Rectal smooth muscle tissue (tissue), 1 donor: ENCODE data around the gene SCN11A.

Experiments
- H3K27ac ChIP-seq: one replicate; pipeline ENCODE4 v1.7.0; 2013; ENCODE audit warnings: low read depth, low read length, inconsistent platforms
- H3K27me3 ChIP-seq: one replicate; pipeline ENCODE4 v1.7.0; 2013; ENCODE audit warnings: low read length; ENCODE audit not compliant: control insufficient read depth, insufficient read depth
- H3K36me3 ChIP-seq: one replicate; pipeline ENCODE4 v1.7.0; 2013; ENCODE audit warnings: low read length; ENCODE audit not compliant: control insufficient read depth, insufficient read depth
- H3K4me1 ChIP-seq: one replicate; pipeline ENCODE4 v1.7.0; 2013; ENCODE audit warnings: low read length; ENCODE audit not compliant: control insufficient read depth, insufficient read depth
- H3K4me3 ChIP-seq: one replicate; pipeline ENCODE4 v1.7.0; 2013; ENCODE audit warnings: low read length
- H3K9ac ChIP-seq: one replicate; pipeline ENCODE4 v1.7.0; 2013; ENCODE audit warnings: low read length

The SCN11A gene

DNA sequence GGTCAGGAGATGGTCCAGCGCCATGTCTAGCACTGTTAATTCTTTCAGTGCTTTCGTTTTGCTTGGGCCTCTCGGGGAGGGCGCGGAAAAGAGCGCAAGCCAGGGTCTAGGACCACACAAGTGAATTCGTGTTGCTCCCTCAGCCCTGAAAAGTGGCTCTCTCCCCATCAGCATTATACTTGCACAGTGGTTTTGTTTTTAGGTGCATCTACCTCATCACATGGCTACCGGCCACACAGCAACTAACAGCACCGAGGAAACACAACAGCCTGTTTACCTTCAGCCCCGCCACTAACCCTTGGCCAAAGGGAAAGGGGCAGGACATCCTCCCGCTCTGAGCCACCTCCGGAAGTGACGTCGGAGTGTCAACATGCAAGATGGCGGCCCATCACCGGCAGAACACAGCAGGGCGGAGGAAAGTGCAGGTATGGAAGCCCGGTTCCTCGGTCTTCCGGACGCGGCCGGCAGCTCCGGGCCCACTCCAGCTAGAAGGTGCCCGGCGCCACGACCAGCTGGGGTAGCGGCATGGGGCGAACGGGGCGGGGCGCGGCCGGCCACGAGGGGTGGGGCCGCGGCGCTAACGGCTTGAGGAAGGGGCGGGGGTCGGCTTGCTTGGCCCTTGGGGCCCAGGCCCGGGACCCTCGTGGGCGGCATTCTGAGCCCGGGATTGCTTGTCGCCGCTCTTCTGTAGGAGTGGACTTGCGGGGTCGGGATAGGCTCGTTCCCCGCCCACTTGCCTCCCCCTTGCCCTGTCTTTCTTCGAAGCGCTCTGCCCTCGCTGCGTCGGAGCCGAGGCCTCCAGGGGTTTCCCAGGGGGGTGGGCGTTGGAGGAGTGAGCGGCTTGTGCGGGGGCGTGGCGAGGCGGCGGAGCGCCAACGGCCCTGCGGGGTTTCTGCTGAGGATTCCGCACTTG, at the start of gene SCN11A, which contains the start of gene WDR48:
Gene SCN11A, minus strand, starts transcription at position 296 of the 913 bp plus-strand sequence. CDS start 101,582 bp downstream, outside the sequence.
Gene WDR48, plus strand, starts transcription at position 368 of the 913 bp plus-strand sequence. Its CDS starts 10 bp downstream, at position 378.
- Histone ChIP-seq H3K27me3 (no peaks in the 10 kb centered on the region), H3K4me3 (peak within 1 kb of the TSS; percentile 94), H3K27ac (peak within 1 kb of the TSS; percentile 92), H3K9ac (peak within 1 kb of the TSS; percentile 89), H3K4me1 (peaks cover 2% of the 10 kb centered on the region), H3K36me3 (no peaks in the 10 kb centered on the region)

DNA sequence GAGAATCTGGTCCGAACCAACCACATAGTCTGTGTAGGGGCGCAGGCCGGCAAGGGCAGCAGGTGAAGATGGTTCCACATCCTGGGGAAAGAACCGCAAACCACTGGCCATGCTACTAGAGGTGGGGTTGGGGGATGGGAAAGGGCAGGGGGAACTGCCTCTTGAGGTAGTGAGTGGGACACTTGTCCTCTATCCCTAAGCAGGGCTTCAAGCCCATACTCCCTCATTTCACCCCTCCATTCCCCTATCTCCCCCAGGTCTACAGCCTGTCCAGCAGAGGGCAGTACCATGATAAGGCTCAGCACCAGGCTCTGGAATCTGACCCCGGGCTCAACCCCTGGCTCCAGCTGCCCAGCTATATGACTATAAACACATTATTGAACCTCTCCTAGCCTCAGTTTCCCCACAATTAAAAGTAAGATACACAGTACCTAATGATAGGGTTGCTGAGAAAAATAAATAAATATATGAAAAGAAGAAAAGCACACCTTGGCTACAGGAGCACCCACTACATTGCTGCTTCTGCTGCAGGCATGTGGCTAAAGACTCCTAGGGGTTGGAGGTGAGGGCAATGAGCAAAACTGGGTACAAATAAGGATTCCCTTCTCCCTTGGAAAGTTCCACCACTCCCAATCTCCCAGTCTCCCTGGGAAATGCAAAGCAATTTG, 49.4 kb upstream of the SCN11A start:
- Histone ChIP-seq H3K36me3 (peaks cover 38% of the 10 kb centered on the region), H3K4me3 (no peak overlapping the region), H3K4me1 (peaks cover 3% of the 10 kb centered on the region), H3K27me3 (no peaks in the 10 kb centered on the region), H3K27ac (no peak overlapping the region), H3K9ac (no peak overlapping the region)

DNA sequence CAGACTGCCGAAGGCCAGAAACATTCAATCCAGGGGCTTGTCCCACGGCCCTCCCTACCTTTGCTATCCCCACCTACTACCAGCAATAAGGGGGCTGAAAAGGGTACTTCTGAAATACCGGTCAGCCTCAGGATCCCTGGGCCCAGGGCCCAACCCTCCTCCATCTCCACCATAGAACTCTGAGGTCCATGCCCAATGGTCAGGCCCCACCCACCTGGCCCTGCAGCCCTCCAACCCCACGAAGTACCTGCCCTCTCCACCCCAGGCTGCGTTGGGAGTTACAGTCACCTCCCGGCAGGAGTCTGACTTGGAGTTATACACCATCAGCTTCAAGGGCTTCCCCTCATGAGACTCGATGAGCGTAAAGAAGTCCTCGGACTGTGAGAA, 48.7 kb upstream of the SCN11A start:
- H3K4me3 ChIP-seq = no peak overlapping the region
- no peaks in the 10 kb centered on the region for H3K27me3 ChIP-seq
- H3K36me3 ChIP-seq = peaks cover 38% of the 10 kb centered on the region
- no peak overlapping the region for H3K9ac ChIP-seq
- no peaks in the 10 kb centered on the region for H3K4me1 ChIP-seq
- H3K27ac ChIP-seq = no peak overlapping the region

DNA sequence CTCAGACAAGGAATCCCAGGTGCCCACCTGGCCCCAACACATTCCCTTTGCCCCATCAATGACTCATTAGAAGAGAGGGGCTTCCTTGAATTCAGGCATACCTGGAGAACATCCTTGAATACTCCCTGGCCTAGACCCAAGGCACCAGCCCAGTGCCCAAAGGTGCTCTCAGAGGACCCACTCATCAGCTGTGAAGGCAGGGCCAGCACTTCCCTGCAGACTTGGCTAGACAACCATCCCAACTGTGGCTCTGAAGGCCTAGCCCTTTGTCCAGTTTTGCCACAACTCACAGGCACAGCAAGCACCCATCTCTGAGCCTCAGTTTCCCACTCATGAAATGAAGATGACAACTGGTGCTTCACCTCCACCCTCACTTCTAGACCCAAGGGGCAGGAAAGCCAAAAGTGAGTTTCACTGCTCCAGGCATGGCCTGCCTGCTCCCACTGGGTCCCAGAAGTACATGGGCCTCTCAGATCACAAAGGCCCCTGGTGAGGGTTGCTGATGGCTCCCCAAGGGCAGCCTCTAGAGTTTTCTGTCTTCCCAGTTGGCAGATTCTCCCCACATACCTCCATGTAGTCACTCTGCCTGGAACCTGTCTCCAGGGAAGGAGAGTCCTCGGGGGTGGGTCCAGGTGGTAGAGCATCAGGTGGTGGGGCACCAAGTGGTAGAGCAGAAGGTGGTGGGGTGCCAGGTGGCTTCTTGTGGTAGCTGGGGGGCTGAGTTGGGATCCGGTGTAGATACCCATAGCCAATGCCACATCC, 48.2 kb upstream of the SCN11A start:
- H3K36me3 ChIP-seq = peaks cover 41% of the 10 kb centered on the region

DNA sequence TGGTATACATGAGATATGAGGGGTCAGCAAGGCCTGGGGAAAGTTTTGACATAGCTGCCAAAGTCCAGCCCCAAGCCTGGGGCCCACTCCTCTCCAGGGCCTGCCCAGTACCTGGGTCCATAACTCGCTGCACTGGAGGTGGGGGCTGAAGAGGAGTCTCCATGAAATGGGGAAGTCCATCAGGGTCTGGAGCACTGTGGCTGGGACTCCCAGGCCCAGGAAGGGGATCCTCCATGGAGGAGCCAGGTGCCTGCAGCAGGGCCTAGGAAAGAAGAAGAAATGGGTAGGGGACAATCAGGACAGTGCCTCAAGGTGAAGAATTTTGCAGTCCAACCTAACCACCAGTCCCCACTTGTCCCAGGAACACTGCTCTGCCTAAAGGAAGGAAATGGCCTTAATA, 47.5 kb upstream of the SCN11A start:
- no peaks in the 10 kb centered on the region for H3K4me1 ChIP-seq
- H3K4me3 ChIP-seq = no peak overlapping the region
- no peak overlapping the region for H3K27ac ChIP-seq
- H3K9ac ChIP-seq = no peak overlapping the region
- no peaks in the 10 kb centered on the region for H3K27me3 ChIP-seq
- peaks cover 47% of the 10 kb centered on the region for H3K36me3 ChIP-seq

More for the DNA sequence above, 48.2 kb upstream of the SCN11A start:
- Histone ChIP-seq H3K4me3 (no peak overlapping the region), H3K27ac (no peak overlapping the region), H3K9ac (no peak overlapping the region), H3K4me1 (no peaks in the 10 kb centered on the region), H3K27me3 (no peaks in the 10 kb centered on the region)

DNA sequence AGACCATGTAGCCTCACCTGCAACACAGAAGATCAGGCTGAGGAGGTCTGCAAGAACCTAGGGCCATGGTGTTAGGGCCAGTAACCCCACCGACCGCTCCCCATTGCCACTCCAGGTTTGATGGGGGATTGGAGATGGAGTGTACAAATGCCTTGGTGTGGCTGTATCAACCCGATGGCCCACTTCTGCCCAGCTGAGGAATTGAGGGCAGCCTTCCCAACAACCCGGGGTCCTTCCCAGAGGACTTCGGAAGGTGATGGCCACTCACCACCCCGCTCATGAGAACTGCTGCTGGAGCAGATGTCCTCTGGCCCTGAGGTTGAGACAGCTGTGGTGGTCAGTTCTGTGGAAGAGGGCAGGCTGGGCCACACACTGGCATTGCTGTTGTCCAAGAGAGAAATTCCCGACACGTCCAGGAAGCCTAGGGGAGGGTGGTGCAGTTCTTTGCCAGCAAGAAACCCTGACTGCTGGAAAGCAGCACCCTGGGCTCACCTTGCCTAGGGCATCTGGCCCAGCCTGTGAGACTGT, 46.8 kb upstream of the SCN11A start:
- H3K36me3 ChIP-seq = peaks cover 51% of the 10 kb centered on the region
- no peak overlapping the region for H3K9ac ChIP-seq
- H3K27ac ChIP-seq = no peak overlapping the region
- H3K4me1 ChIP-seq = no peaks in the 10 kb centered on the region
- no peaks in the 10 kb centered on the region for H3K27me3 ChIP-seq
- H3K4me3 ChIP-seq = no peak overlapping the region

DNA sequence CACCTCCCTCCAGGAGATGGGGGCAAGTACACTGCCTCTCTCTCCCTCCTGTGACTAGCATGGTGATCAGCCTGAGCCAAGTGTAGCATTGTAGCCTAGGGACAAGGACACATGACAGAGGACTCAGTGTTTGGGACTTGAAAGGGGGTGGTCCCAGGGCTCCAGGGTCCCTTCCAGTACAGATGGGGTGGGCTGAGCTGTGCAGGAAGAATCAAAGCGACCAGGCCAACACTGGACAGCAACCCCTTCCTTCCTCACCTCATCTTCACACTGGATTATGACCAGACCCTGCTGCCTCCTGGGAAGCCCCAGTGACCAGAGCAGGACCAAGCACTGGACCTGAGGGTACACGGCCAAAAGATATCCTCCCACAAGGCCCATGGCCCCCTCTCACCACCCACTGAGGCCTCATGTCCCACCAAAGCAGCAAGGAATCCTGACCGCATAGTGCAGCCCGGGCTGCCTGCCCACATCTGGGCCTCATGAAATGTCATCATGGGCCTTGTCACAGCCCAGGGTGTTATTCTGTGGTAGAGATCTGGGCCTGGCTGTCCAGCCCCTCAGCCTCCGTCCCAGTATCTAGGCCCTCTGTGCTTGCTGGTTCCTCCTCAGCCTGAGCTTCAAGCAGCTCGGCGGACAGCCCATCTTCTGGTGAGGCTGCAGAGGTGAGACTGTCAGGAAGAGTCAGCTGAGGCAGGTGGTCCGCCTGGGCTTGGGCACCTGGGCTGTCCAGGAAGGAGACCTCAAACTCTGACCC, 46.1 kb upstream of the SCN11A start:
- Histone ChIP-seq H3K36me3 (peaks cover 53% of the 10 kb centered on the region), H3K9ac (no peak overlapping the region), H3K4me1 (no peaks in the 10 kb centered on the region), H3K4me3 (no peak overlapping the region), H3K27me3 (no peaks in the 10 kb centered on the region), H3K27ac (no peak overlapping the region)

DNA sequence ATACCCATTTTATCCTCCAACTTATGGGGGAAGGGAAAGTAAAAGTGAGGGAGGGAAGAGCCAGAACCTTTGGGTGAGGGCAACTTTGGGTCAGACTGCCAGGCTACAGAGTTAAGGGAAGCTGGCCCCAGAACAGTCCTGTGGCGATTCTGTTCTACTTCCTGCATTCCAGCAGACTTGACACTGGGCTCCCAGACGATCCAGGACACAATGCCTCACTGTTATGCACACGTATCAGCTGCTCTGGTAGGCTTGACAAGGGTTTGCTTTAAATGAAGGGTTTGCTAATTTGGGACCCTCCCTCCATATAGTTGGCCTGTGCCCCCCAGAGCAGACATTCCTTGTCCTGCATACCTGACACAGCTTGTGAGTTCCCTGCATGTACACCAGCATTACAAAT, 45.0 kb upstream of the SCN11A start:
- no peak overlapping the region for H3K27ac ChIP-seq
- peaks cover 56% of the 10 kb centered on the region for H3K36me3 ChIP-seq
- H3K9ac ChIP-seq = no peak overlapping the region

DNA sequence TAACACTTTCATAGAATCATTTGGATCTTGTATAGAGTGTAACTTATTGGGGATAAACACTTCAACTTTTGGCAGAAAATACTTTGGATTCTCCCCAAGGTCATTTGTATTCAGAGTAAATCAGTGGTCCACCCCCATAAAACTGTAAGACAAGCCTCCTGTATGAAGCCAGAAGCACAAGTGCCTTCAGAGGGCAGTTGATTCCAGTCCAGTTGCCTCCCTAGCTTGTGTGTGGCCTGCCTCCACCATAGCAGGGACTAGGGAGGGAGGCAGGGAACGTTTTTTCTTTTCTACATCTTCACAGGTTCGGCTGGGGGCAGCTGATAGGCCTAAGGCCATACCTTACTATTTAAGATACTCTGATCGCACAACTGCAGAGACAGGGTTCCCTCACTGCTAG, 44.0 kb upstream of the SCN11A start:
- Histone ChIP-seq H3K27ac (no peak overlapping the region), H3K4me1 (no peaks in the 10 kb centered on the region), H3K36me3 (peaks cover 53% of the 10 kb centered on the region), H3K4me3 (no peak overlapping the region), H3K9ac (no peak overlapping the region), H3K27me3 (no peaks in the 10 kb centered on the region)

More for the DNA sequence above, 45.0 kb upstream of the SCN11A start:
- Histone ChIP-seq H3K4me3 (no peak overlapping the region), H3K4me1 (no peaks in the 10 kb centered on the region), H3K27me3 (no peaks in the 10 kb centered on the region)

DNA sequence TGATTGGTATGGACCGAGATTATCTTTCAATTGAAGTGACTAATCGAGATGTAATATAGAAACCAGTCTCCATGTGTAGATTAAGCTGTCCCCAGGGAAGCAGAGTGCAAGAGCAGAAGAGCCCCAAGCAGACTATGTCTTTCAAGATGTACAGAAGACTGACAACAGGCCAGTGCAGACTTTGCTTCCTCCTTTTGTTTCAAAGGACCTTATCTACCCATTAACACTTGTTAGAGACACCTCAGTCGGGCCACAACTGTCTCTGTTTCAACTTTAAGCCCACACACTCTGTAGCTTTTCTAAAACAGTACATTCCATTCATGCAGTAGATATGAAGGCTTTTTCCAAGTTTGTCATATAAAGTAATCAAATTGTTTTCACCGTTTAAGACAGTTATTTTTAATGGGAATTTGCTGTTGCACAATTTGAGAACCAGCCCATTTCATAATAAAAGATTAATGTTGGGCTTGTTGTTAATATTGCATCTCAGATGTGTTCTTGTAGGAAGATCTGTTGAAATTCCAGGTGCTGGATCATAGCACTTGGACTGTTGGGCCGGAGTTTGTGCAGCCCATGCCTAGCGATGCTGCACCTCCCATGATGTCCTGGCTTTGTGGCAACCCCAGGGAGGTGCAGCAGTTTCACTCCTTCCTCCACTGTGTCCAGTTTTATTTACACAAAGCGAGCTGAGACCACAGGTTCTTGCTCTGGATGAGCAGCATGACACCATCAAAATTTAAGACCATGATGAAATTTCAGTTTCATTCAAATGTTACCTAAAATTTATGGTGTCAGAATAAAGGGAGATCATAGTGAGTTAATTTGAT, 43.3 kb upstream of the SCN11A start:
- no peak overlapping the region for H3K27ac ChIP-seq
- no peak overlapping the region for H3K9ac ChIP-seq
- H3K27me3 ChIP-seq = no peaks in the 10 kb centered on the region
- H3K36me3 ChIP-seq = peaks cover 48% of the 10 kb centered on the region
- no peak overlapping the region for H3K4me3 ChIP-seq
- no peaks in the 10 kb centered on the region for H3K4me1 ChIP-seq

DNA sequence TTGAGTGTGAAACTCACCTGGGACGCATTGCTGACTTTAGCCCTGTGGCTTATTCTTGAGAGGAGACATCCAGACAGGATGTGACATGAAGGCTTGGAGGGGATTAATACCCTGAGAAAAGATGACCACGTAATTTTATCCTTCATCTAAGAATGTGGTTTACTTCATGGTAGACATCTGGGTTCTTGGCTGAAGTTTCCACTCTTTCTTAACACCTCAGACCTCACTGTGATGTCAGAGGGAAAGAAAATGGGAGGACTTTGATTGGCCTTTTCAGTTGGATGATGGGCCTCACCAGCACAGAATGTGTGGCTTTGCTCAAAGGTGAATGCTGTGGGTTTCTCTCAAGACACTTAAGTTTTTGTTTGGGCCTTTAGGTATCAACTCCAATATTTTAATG, 39.2 kb upstream of the SCN11A start:
- H3K27ac ChIP-seq = no peak overlapping the region
- H3K9ac ChIP-seq = no peak overlapping the region
- H3K4me3 ChIP-seq = no peak overlapping the region
- no peaks in the 10 kb centered on the region for H3K4me1 ChIP-seq
- peaks cover 42% of the 10 kb centered on the region for H3K36me3 ChIP-seq
- H3K27me3 ChIP-seq = no peaks in the 10 kb centered on the region
